ENCODE results near the gene USP21.

GRCh38 chr1:161157867-161158266 lies 1.4 kb upstream of the USP21 start:
- no peak for TF ChIP-seq POLR2A (IDR thresholded peaks at IDR 0.05)
- TF ChIP-seq, protein P1, sequence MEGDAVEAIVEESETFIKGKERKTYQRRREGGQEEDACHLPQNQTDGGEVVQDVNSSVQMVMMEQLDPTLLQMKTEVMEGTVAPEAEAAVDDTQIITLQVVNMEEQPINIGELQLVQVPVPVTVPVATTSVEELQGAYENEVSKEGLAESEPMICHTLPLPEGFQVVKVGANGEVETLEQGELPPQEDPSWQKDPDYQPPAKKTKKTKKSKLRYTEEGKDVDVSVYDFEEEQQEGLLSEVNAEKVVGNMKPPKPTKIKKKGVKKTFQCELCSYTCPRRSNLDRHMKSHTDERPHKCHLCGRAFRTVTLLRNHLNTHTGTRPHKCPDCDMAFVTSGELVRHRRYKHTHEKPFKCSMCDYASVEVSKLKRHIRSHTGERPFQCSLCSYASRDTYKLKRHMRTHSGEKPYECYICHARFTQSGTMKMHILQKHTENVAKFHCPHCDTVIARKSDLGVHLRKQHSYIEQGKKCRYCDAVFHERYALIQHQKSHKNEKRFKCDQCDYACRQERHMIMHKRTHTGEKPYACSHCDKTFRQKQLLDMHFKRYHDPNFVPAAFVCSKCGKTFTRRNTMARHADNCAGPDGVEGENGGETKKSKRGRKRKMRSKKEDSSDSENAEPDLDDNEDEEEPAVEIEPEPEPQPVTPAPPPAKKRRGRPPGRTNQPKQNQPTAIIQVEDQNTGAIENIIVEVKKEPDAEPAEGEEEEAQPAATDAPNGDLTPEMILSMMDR (IDR thresholded peaks at IDR 0.05) = no peak

Data from Peyer's patch (tissue), 4 donors.